Stimulated activated naive CD4-positive, alpha-beta T cell (primary cell): ENCODE measurements around the gene HELB.

Experiments used
- DNase-seq, 6 experiments: peaks; one replicate each; lab custom pipeline; 2025; lab: John Stamatoyannopoulos, UW

Gene HELB

DNA sequence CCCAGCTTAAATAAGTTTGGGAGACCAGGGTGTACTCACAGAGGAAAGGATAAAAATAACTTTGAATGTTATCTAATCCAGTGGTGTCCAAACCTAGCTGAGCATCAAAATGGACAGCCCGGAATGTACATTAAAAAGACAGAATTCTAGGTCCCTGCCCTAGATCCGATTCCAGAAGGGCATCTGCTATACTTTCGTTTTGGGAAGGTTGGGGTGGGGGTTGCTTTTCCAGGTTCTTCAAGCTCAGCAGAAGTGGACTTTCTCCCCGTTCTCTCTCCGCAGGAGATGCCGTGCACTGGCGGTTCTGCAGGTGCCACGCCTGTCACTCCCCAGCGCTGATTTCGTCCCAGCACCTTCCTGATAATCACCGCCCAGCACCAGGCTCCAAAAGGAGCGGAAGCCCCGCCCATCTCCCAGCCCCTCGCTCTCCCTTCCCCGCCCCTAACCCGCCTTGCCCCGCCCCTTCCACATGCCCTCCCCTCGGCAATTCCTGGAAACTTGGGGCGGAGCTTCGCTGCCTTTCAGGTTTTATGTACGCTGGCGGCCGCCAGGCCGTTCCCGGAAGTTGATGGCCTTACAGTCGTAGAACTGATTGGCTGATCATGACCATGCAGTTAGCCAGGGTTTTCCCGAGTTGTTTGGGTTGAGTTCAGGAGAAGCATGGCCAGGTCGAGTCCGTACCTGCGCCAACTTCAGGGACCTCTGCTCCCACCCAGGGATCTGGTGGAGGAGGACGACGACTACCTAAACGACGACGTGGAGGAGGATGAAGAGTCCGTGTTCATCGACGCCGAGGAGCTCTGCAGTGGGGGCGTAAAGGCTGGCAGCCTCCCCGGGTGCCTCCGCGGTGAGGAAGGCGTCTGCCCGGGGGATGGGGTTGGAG, at the start of gene HELB:
TSS of gene HELB (plus strand) at position 550 of the 883 bp plus-strand sequence. CDS start at position 661, 111 bp downstream.
- DNase-seq, result peak; percentile 83 to 95 (median 88)

DNA sequence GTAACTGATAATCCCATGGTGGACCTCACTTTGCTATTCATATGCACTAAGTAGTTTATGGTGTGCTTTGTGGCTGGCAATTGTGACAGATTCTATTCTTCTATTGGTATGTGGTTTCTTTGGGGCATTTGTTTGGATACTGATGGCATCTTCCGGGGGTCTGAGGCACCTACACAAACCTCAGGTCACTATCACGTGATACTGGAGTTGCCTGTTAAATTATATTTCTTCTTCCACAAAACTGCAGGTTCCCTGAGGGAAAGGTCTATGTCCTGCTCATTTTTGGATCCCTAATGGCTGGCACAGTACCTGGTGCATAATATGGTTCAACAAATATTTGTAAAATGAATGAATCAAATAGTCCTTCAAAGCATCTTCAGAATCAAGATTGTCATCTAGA, 49.5 kb upstream of the HELB start:
- no peak for DNase-seq

DNA sequence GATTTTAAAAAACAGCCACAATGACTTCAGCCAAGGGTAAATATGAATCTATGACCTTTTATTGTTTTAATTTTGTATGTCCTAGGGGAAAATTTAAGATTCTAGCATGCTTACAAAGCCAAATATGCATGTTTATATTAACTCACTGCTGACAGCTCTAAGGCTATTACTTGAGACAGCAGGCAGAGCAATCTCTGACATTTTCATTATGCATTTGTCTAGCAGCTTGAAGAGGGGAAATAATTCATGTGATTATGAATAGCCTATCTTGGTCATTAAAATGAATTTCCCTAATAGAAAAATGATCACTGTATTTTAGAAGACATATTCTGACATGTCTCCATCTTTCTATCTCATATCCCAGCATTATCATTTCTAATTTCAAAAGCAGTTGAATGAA, 46.6 kb upstream of the HELB start:
- DNase-seq, result no peak

DNA sequence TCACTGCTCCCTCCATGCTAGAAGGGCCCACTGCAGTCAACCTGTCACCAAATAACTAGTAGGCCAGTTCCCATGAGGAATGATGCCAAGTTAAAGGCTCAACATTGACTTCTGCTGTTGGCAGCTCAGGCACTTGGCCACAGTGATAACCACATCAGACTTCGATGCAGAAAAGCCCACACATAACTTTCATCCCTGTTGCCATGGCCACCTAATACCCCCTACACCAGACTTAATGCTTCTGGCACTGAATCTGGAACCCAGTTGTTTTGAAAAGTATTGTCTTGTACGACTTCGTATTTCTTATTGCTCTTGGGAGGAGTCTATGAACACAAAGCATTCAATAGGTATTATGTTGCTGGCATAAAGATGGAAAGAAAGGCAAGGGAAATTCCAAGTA, 44.3 kb upstream of the HELB start:
- DNase-seq, result no peak

DNA sequence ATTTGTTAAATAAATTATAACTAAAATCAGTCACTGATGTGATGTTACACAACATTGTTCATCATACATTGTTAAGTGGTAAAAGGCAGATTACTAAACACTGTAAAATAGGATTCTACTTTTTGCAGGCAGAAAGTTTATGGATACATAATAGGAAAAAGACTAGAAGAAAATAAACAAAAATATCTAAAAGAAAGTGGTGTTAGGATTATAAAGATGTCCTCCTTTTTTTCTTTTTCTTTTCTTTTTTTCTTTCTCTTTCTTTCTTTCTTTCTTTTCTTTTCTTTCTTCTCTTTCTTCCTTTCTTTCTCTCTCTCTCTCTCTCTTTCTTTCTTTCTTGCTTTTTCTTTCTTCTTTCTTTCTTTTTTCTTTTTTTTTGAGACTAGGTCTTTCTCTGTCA, 39.6 kb upstream of the HELB start:
- no peak for DNase-seq

DNA sequence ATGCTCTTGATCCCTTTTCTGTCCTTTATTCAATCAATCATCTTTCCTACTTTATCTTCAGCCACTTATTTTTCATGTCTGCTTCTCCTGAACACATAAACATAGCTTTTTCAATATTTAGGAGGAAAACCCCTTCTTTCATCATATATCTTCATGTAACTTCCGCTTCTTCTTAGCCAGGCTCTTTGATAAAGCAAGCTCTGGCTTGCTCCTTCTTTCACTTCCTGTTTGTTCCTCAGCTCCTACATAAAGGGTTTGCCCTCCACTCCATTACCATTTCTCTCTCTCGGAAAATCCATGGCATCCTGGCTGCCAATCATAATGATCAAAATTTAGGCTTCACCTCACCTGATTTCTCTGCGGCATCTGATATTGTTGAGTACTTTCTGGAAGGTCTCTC, 33.7 kb upstream of the HELB start:
- DNase-seq, result no peak

DNA sequence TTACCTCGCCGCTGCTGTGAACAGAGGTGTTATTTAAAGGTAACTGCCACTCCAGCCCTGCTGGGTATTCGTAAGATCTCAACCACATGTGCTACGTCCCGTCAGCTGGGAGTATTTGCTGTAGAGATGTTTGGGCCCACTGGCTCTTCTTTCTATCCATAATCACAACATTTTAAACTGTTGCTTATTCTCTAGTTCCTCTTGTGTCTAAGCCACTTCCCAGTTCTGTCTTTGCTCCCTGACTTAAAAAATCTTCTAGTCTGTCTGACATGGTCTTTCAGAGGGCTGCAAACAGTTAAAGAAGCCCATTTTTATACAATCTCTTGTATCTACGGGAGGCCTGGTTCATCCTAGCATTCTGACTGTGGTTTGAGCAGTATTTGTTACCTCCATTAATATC, 33.2 kb upstream of the HELB start:
- no peak for DNase-seq

DNA sequence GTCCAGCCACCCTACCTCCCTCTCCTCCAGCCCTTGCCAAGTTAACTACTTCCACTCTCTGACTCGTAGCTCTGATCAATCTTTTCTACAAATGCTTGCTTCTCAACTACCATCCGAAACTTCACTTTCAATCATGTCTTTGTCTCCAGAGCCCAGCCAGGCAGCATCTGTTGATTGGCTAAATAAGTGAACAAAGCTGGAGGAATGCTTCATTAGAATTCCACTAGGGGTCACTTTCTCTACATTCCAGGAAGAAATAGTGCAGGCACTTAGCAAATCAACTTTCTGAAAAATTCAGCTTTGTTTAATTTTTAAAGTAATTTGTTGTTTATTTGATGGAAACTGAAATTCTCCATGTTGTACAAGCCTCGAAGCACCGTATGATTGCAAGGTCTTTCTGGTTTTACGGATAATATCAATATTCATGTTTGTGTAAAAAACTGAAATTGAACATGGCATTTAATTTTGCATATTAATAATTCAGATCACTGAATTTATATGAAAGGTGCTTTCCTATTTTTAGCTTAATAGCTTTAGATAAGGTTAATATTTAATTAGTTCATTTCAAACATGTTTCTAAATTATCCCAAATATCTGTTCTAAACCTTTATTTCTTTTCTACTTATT, 32.4 kb upstream of the HELB start:
- peak in 3 of 6 experiments; percentile 36 to 63 (median 50) for DNase-seq

DNA sequence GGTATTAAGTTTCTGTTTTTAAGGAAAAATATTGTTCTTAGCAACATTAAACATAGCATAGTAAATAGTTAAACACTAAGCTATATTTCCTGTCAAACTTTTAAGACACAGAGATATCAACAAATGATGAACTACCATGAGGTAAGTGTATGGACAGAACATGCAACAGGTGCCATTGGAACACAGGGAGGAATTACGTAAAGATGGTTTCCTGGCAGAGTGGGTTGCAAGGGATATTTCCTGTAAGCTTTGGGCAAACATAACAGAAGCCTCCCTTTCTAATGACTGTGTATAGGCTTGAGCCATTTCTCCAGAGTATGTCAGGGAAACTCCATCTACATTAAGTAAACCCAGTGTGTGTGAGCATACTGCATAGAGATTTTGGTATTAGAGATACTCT, 31.7 kb upstream of the HELB start:
- no peak for DNase-seq

DNA sequence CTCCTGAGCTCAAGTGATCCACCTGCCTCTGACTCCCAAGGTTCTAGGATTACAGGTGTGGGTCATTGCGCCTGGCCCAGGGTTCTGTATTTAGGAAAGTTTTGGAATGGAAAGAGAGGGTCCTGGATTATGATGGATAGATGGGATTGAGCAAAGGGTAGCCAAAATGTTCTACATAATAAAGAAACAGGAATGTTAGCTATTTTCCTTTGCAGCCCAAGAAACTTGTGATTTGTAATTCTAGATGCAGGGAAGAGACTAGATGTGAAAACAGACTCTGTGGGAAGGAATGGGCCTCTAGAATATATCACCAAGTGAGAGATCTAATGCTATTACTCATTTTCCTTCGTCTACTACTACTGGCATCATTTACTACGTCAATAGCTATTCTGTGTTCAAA, 29.6 kb upstream of the HELB start:
- no peak for DNase-seq

DNA sequence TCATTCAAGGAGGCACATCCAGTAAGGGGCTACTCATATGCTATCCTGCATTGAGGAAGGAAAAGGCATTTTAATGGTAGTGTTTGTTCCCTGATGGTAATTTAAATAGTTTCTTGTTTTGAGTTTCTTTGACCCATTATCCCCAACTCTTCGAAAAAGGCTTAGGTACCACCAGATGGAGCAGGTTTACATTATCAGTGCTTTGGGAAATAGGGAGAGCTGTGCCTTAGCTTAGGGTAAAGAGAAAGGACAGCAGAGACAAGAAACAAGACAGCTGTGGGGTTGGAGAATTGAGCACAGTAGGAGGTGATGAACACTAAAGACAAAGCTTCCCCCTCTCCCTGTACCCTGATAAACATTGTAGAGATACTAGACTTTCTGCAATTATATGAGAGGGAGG, 29.1 kb upstream of the HELB start:
- no peak for DNase-seq

DNA sequence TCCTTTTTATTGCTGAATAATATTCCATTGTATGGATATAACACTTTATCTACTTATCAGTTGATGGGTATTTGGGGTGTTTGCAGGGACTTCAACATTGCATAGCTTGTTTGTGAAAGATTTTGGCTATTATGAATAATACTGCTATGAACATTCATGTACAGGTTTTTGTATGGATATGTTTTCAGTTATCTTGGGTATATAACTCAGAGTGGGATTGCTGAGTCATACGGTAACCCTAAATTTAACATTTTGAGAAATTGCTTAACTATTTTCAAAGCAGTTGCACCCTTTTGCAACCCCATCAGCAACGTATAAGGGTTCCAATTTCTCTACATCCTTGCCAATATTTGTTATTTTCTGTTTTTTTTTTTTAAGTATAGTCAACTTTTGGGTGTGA, 27.3 kb upstream of the HELB start:
- no peak for DNase-seq

DNA sequence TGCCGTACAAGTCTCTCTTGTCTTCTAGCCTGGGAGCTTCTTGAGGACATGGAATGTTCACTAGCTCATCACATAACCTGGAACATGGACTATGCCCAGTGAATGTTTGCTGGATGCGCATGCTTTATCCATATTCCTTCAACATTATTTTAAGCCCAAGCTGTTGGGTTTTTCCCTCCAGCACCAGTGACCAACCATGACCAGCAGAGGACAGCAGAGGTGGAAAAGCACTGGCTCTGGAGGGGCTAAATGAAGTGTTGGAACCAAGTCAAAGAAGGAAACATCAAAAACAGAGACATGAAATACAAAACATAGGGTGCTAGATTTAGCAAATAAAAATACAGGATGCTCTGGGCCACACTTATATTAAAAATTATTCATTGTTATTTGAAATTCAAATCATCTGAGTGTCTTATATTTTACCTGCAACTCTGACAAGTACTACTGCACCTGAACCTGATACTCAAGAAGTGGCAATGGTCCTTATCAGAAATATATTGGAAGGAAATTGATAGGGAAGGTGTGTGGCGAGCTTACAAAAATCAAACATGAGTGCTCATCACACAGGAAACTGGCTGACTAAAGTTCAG, 23.1 kb upstream of the HELB start:
- peak; percentile 8 to 46 (median 27) for DNase-seq

DNA sequence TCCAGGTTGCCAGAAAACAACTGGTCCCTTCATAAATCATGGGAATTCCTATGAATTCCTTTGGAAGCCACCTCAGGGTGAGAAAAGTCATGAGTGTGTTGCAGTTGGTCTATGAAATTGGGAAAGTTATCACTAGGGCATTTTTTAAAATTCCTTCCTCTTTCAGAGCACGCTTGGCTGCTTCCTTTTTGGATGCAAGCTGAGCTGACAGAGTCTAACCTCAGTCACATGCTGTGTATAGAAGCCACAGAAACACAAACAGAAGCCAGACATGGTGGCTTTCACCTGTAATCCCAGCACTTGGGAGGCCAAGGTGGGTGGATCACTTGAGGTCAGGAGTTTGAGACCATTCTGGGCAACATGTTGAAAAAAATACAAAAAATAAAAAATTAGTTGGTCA, 21.7 kb upstream of the HELB start:
- DNase-seq, result no peak

DNA sequence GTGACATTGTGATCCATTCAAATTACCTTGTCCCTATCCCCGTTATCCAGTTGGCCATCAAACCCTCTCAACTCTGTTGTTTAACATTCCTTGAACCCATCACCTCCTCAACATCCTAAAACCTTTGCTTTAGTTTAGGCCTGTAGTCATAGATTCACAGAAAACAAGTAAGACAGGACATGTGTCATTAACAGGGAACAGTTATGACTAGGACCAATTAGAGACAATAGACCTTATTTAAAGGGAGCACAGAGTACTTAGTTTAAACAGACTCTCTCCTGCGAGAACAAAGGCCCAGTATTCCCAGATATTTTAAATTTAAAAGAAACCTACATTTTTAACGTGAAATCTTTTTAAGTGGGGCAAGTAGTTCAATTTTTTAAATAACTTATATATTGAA, 20.0 kb upstream of the HELB start:
- DNase-seq, result no peak

DNA sequence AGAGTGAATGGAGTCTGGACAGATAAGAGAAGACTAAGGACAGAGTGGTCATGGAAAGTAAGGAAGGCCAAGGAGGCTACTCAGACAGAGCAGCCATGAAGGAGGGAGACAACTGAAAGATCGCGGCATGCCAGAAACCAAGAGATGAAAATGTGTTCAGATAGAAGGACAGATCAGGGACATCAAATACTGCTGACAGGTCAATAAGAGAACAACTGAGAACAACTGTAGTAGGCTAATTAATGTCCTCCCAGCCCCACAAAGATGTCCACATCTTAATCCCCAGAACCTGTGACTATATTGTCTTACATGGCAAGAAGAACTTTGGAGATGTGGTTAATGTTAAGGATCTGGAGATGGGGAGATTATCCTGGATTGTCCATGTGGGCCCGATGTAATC, 15.0 kb upstream of the HELB start:
- no peak for DNase-seq

DNA sequence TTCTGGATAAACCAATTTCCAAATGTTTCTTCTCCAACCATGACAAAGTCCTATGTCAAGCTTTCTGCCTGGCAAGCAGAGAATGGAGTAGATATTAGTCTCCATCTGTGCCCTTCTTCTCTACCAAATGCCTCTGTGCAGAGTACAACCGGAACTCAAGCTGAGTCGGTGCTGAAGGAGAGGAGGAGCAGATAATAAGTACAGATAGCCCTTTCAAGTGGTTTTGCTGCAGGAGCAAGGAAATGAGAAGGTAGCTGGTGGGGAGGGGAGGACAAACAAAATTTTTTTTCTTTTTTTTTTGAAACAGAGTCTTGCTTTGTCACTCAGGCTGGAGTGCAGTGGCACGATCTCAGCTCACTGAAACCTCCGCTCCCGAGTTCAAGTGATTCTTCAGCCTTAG, 14.2 kb upstream of the HELB start:
- peak; percentile 28 to 90 (median 70) for DNase-seq

DNA sequence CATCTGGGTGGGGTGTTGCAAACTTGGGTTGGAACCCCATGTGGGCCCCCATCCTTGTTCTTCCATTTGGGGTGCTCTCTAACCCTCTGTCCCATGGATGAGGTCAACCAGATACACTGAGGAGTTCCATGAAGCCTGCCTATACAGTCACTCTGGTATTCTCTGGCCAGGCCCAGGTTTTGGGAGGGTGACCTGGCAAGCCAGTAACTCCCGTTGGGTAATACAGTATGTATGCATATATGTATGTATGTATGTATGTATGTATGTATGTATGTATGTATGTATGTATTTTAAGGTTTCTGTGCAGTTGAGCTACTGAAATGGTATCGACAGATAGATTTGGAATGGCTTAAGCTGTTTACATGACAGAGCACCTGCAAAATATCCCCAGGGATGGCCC, 12.8 kb upstream of the HELB start:
- DNase-seq, result no peak

DNA sequence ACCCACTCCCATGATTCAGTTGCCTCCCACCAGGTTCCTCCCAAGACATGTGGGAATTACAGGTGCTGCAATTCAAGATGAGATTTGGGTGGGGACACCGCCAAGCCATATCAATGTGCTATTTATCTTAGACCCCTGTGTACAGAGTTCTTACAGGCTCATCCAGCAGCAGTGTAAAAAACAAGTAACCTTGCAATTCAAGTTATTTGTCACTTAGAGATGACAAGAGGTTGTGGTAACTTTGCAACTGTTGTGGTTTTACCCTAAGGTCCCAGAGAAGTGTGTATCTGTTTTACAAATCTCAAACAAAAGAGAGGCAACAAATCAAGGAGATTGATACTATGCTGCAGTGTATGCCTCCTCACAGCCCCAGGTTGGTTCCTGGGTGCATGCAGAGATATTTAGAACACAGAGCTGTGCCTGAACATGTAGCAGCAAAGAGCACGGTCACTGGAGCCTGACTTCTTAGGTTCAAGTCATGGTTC, 11.5 kb upstream of the HELB start:
- DNase-seq, result peak in 4 of 6 experiments; percentile 8 to 65 (median 55)

DNA sequence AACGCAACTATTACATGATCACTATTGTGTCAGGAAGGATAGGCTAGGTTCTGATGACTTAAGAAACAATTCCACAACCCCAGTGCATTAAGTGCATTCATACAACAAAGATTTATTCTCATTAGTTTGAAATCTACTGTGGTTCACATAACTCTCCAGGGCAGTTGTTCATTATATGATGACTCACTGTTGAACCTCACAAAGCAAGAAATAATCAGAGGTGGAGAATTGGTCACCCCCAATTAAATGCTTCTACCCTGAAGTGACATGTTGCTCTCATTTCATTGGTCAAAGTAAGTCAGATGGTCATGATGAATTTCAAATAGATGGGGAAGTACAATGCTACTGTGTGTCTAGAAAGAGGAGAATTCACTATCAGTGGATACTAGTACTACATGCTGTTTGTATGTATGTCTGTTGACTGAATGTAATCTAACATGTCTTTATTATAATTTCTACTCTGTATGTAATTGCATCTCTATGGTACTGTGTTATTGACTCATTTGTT, 6.1 kb upstream of the HELB start:
- no peak for DNase-seq

DNA sequence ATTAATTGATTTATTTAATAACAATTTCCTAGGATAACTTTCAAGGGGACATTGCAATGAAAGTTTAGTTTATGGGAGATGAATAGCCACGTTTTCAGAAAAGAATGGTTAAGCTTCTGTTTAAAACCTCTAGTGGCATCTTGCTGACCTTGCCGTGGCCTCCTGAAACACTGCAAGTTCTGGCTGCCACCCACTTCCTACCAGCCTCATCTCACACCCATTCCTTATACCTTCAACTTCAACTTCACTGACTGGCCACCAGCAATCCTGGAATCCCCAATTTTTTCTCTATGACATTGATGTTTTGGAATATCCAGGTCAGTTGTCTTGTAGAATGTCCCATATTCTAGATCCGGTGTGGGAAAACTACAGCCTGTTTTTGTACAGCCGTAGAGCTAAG, 5.2 kb upstream of the HELB start:
- DNase-seq, result no peak

DNA sequence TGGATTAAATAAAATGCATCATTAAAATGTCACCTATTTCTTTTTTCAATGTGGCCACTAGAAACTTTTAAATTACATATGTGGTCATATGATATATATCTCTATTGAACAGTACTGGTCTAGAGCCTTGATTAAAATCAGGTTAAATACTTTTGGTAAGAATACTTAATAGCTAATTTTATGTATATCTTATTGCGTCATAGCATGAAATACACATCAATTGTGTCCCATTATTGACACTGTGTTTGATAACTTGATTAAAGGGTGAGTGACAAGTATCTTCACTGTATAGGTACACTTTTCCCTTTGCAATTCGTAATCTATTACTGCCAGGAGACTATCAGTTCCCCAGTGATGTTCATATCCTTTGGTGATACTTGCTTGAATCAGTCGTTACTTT, 4.4 kb upstream of the HELB start:
- no peak for DNase-seq

DNA sequence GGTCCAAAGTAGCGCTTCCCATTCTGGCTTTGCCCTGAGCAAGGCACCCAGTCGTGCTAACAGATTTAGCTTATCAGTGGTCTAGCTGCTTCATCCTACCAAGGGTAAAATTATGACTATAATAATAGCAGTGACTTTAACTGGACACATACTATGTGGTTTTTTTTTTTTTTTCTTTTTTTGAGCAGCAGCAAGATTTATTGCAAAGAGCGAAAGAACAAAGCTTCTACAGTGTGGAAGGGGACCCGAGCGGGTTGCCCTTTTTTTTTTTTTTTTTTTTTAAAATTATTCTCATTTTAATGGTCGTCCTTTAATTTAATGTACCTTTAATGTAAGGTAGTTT, 505 bp downstream of the HELB start:
- no peak for DNase-seq
